NK-92 (cell line): ENCODE data around the gene TBRG4.

Experiments
- DNase-seq: peaks from one replicate; lab custom pipeline; 2025; ENCODE audit not compliant: unreplicated experiment; lab: John Stamatoyannopoulos, UW

The TBRG4 gene

GRCh38 chr7:45060295-45060694, 51.2 kb downstream of the TBRG4 start:
- no peak for DNase-seq

GRCh38 chr7:45057878-45058277, 53.6 kb downstream of the TBRG4 start:
- no peak for DNase-seq

- DNase-seq: no peak
Observed at GRCh38 chr7:45055594-45056219, 55.8 kb downstream of the TBRG4 start.

GRCh38 chr7:45055016-45055415, 56.5 kb downstream of the TBRG4 start:
- no peak for DNase-seq

GRCh38 chr7:45054442-45054841, 57.1 kb downstream of the TBRG4 start:
- DNase-seq: no peak

- DNase-seq: no peak
Observed at GRCh38 chr7:45053941-45054340, 57.6 kb downstream of the TBRG4 start.

- no peak for DNase-seq
Observed at GRCh38 chr7:45053401-45053800, 58.1 kb downstream of the TBRG4 start.

GRCh38 chr7:45052011-45052410, 59.5 kb downstream of the TBRG4 start:
- no peak for DNase-seq

GRCh38 chr7:45050198-45050597, 61.3 kb downstream of the TBRG4 start:
- no peak for DNase-seq
